CD4-positive, alpha-beta T cell treated with Interleukin-1 beta for 1 hour (primary cell): ENCODE results near the gene PTPRN2.

Experiments
- DNase-seq, 2 donors: peaks; one replicate each; pipeline ENCODE4 v3.0.0-alpha.2; 2020 to 2022

The PTPRN2 gene

GRCh38 chr7:158143196-158144120 is 444.2 kb downstream of the PTPRN2 start:
- DNase-seq = no peak

GRCh38 chr7:158142657-158143056 is 445.0 kb downstream of the PTPRN2 start:
- DNase-seq = no peak

GRCh38 chr7:158141806-158142518 is 445.7 kb downstream of the PTPRN2 start:
- DNase-seq = no peak

GRCh38 chr7:158141221-158141582 is 446.4 kb downstream of the PTPRN2 start:
- DNase-seq = no peak

GRCh38 chr7:158140538-158141220 is 446.9 kb downstream of the PTPRN2 start:
- no peak for DNase-seq

GRCh38 chr7:158139499-158139898 is 448.1 kb downstream of the PTPRN2 start:
- no peak for DNase-seq

- no peak for DNase-seq
Measured at GRCh38 chr7:158138329-158138597, 449.4 kb downstream of the PTPRN2 start.

- DNase-seq = no peak
Measured at GRCh38 chr7:158137516-158138328, 449.9 kb downstream of the PTPRN2 start.

GRCh38 chr7:158135931-158136330 is 451.7 kb downstream of the PTPRN2 start:
- DNase-seq = no peak

GRCh38 chr7:158134824-158135223 is 452.8 kb downstream of the PTPRN2 start:
- no peak for DNase-seq

GRCh38 chr7:158133515-158134271 is 453.9 kb downstream of the PTPRN2 start:
- DNase-seq = no peak

GRCh38 chr7:158133057-158133456 is 454.6 kb downstream of the PTPRN2 start:
- DNase-seq = no peak

GRCh38 chr7:158130023-158130409 is 457.6 kb downstream of the PTPRN2 start:
- DNase-seq = no peak

GRCh38 chr7:158129037-158130022 is 458.3 kb downstream of the PTPRN2 start:
- no peak for DNase-seq

- DNase-seq = no peak
Measured at GRCh38 chr7:158128572-158128971, 459.1 kb downstream of the PTPRN2 start.

- DNase-seq = no peak
Measured at GRCh38 chr7:158127241-158127640, 460.4 kb downstream of the PTPRN2 start.

GRCh38 chr7:158126661-158127060 is 461.0 kb downstream of the PTPRN2 start:
- no peak for DNase-seq

- DNase-seq = no peak
Measured at GRCh38 chr7:158125721-158126120, 461.9 kb downstream of the PTPRN2 start.

GRCh38 chr7:158125091-158125490 is 462.5 kb downstream of the PTPRN2 start:
- DNase-seq = no peak

- no peak for DNase-seq
Measured at GRCh38 chr7:158124671-158125079, 462.9 kb downstream of the PTPRN2 start.

GRCh38 chr7:158123753-158124152 is 463.9 kb downstream of the PTPRN2 start:
- no peak for DNase-seq
